BLaER1 treated with 17β-estradiol and CSF1 and Interleukin-3, amounts not matched to agents 10 nM and 100 nM (cell line): ENCODE measurements around the gene C3.
"Not testable (repeated sequence)": the region's sequence is repeated elsewhere in the genome, so short reads cannot be mapped to it uniquely, and the experiment has no call there.

Experiments
- H3K27ac ChIP-seq, 11 experiments: shearing (Covaris generic); formaldehyde crosslinking; 2 replicates each; pipeline ENCODE4 v1.8.1; 2022
- H3K27me3 ChIP-seq, 11 experiments: shearing (Covaris generic); formaldehyde crosslinking; 2 replicates each; pipeline ENCODE4 v1.8.1; 2022
- H3K36me3 ChIP-seq, 11 experiments: shearing (Covaris generic); formaldehyde crosslinking; 2 replicates each; pipeline ENCODE4 v1.8.1; 2022
- H3K4me1 ChIP-seq, 10 experiments: shearing (Covaris generic); formaldehyde crosslinking; 2 replicates each; pipeline ENCODE4 v1.8.1; 2022
- H3K4me2 ChIP-seq, 11 experiments: shearing (Covaris generic); formaldehyde crosslinking; 2 replicates each; pipeline ENCODE4 v1.8.1; 2022
- H3K4me3 ChIP-seq, 10 experiments: shearing (Covaris generic); formaldehyde crosslinking; 2 replicates each; pipeline ENCODE4 v1.8.1; 2022
- H3K9ac ChIP-seq, 11 experiments: shearing (Covaris generic); formaldehyde crosslinking; 2 replicates each; pipeline ENCODE4 v1.8.1; 2022
- H3K9me3 ChIP-seq, 11 experiments: shearing (Covaris generic); formaldehyde crosslinking; replicated peaks in 1 of 11; 2 replicates each; pipeline ENCODE4 v1.8.1; 2022
- H4K20me1 ChIP-seq, 11 experiments: shearing (Covaris generic); formaldehyde crosslinking; 2 replicates each; pipeline ENCODE4 v1.8.1; 2022
- Cebpa-rat ChIP-seq, 11 experiments: shearing (Covaris generic); IDR thresholded peaks; 2 replicates each; pipeline ENCODE4 v1.8.1; 2022

The C3 gene

DNA sequence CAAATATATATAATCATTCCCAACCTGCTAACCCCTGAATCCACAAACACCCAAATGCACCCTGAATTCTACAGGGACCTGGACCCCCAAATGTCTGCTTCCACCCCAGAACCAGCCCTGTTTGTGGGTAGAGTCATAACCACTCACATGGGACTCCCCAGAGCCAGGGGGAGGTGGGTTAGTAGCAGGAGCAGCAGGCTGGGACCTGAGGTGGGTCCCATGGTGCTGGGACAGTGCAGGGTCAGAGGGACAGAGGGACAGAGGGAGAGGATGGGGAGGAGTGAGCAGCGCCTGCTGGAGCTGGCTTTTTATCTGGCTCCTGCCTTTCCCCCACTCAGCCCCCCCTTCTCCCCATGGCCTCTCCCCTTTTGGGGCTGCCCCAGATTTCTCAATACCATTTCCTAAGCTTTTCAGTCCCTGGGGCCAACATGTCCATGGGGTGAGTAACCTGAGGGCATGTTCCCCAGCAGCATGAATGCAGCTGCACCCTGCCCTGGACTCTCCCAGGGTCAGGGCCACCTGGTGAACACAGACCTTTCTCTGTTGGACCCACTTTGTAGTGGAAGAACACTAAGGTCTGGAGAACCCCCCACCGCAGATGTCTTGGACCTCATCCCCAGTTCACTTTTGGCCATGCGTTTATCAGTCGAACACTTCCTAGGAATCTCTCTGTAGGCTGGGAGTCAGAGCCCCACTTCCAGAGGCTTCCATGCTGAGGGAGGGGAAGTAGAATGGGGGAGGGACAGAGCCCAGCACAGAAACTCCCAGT lies at the start of gene C3:
TSS of gene C3 (minus strand) at position 282 of the 769 bp plus-strand sequence. CDS start at position 221, 61 bp downstream.
- H3K27ac ChIP-seq: peak within 1 kb of the TSS in 10 of 11 experiments; percentile 53 to 77 (median 72); a peak in 21 of 22 replicates
- TF ChIP-seq Cebpa-rat (IDR thresholded peaks at IDR 0.05): peak in 4 of 11 experiments; percentile 27 to 63 (median 44); a peak in 6 of 22 replicates
- peaks cover 0 to 33% (median 5%) of the 10 kb centered on the region in 11 experiments; a peak in 11 of 22 replicates for H3K36me3 ChIP-seq
- H3K4me3 ChIP-seq: peak within 1 kb of the TSS in 8 of 10 experiments; percentile 28 to 70 (median 53); a peak in 16 of 20 replicates
- H3K4me1 ChIP-seq: peaks cover 56 to 70% (median 65%) of the 10 kb centered on the region in 10 experiments
- H3K4me2 ChIP-seq: peak within 1 kb of the TSS; percentile 75 to 95 (median 90)
- no peaks in the 10 kb centered on the region for H3K27me3 ChIP-seq
- peaks cover 0 to 19% (median 0%) of the 10 kb centered on the region in 11 experiments; a peak in 3 of 22 replicates for H4K20me1 ChIP-seq
- peak within 1 kb of the TSS in 10 of 11 experiments; percentile 22 to 72 (median 65); a peak in 15 of 22 replicates for H3K9ac ChIP-seq
- no peaks in the 10 kb centered on the region for H3K9me3 ChIP-seq

GRCh38 chr19:6769006-6769619 lies 48.7 kb upstream of the C3 start:
- Histone ChIP-seq H3K9ac (no peak overlapping the region), H3K4me3 (no peak overlapping the region), H3K9me3 (peaks cover 0 to 4% (median 0%) of the 10 kb centered on the region in 11 experiments; a peak in 1 of 22 replicates), H3K27ac (peak overlapping the region in 3 of 11 experiments; percentile 52 to 67 (median 67); a peak in 2 of 22 replicates), H3K4me1 (peaks cover 28 to 52% (median 40%) of the 10 kb centered on the region in 10 experiments), H3K27me3 (no peaks in the 10 kb centered on the region), H3K36me3 (no peaks in the 10 kb centered on the region), H4K20me1 (peaks cover 3 to 13% (median 6%) of the 10 kb centered on the region in 11 experiments; a peak in 14 of 22 replicates), H3K4me2 (peak overlapping the region in 2 of 11 experiments; percentile 90 to 100; a peak in 2 of 22 replicates)
- no peak for TF ChIP-seq Cebpa-rat (IDR thresholded peaks at IDR 0.05)

GRCh38 chr19:6768236-6768785 lies 47.9 kb upstream of the C3 start:
- peak overlapping the region; percentile 60 to 80 (median 68); a peak in 19 of 20 replicates for H3K4me3 ChIP-seq
- H3K27ac ChIP-seq: peak overlapping the region; percentile 39 to 74 (median 58); a peak in 19 of 22 replicates
- peak overlapping the region; percentile 90 to 100 (median 98) for H3K4me2 ChIP-seq
- no peak for TF ChIP-seq Cebpa-rat (IDR thresholded peaks at IDR 0.05)
- H3K9ac ChIP-seq: peak overlapping the region; percentile 40 to 78 (median 72); a peak in 20 of 22 replicates
- H3K4me1 ChIP-seq: peaks cover 28 to 52% (median 39%) of the 10 kb centered on the region in 10 experiments
- H3K36me3 ChIP-seq: no peaks in the 10 kb centered on the region
- no peaks in the 10 kb centered on the region for H3K27me3 ChIP-seq
- no peaks in the 10 kb centered on the region for H3K9me3 ChIP-seq
- peaks cover 0 to 7% (median 0%) of the 10 kb centered on the region in 11 experiments; a peak in 4 of 22 replicates for H4K20me1 ChIP-seq

- H3K4me3 ChIP-seq: peak within 1 kb of the TSS; percentile 60 to 80 (median 68)
- H3K27me3 ChIP-seq: no peaks in the 10 kb centered on the region
- H4K20me1 ChIP-seq: no peaks in the 10 kb centered on the region
- peak within 1 kb of the TSS; percentile 41 to 74 (median 60); a peak in 21 of 22 replicates for H3K27ac ChIP-seq
- H3K4me1 ChIP-seq: peaks cover 28 to 52% (median 39%) of the 10 kb centered on the region in 10 experiments
- H3K9me3 ChIP-seq: no peaks in the 10 kb centered on the region
- no peaks in the 10 kb centered on the region for H3K36me3 ChIP-seq
- peak within 1 kb of the TSS; percentile 90 to 100 (median 98) for H3K4me2 ChIP-seq
- TF ChIP-seq Cebpa-rat (IDR thresholded peaks at IDR 0.05): no peak
- peak within 1 kb of the TSS; percentile 58 to 79 (median 74) for H3K9ac ChIP-seq
These were observed 47.1 kb upstream of the C3 start, which contains the start of gene SH2D3A for GRCh38 chr19:6767357-6768235. Gene SH2D3A, minus strand, starts transcription at chr19:6767435. Its CDS starts 3,687 bp downstream, at chr19:6763748.

- H3K27me3 ChIP-seq: no peaks in the 10 kb centered on the region
- peaks cover 28 to 49% (median 37%) of the 10 kb centered on the region in 10 experiments for H3K4me1 ChIP-seq
- H3K4me3 ChIP-seq: peak overlapping the region; percentile 60 to 80 (median 68)
- no peaks in the 10 kb centered on the region for H3K9me3 ChIP-seq
- peak overlapping the region in 10 of 11 experiments; percentile 39 to 74 (median 62); a peak in 20 of 22 replicates for H3K27ac ChIP-seq
- H3K9ac ChIP-seq: peak overlapping the region; percentile 58 to 79 (median 74)
- peak overlapping the region; percentile 90 to 100 (median 98) for H3K4me2 ChIP-seq
- no peaks in the 10 kb centered on the region for H3K36me3 ChIP-seq
- TF ChIP-seq Cebpa-rat (IDR thresholded peaks at IDR 0.05): no peak
- H4K20me1 ChIP-seq: no peaks in the 10 kb centered on the region
These were observed 46.6 kb upstream of the C3 start for GRCh38 chr19:6767081-6767356.

DNA sequence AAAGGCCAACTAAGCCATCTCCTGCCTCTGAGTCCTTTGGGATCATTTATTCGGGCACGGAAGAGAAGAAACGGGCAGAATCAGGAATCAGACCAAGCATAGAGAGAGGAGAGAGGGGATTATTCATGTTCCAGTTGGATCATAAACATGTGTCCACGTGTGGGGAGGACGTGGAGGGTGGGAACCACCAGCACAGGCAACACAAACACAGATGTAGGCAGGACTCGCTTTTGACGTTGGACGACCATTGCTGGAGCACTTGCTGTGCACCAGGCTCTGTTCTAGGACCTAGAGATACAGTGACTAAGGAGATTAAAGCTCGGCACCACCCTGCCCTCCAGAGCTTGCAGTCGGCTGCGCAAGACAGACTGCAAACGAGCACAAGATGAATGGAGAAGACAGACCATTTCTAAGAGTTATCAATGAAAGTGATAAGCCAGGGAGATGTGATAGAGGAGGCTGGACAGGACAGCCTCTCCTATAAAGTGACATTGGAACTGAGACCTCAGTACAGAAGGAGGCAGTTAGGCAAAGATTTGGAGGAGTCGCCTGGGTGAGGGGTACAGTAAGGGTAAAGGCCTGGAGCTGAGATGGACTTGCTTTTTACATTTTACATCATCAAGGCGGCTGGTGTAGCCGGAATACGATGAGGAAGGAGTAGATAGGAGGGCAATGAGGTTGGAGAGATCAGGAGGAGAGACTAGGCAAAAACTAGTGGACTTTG lies 46.1 kb upstream of the C3 start:
- H3K36me3 ChIP-seq: no peaks in the 10 kb centered on the region
- H3K9ac ChIP-seq: peak overlapping the region; percentile 58 to 79 (median 74)
- no peaks in the 10 kb centered on the region for H3K9me3 ChIP-seq
- H3K4me3 ChIP-seq: peak overlapping the region; percentile 60 to 80 (median 68)
- H3K27me3 ChIP-seq: no peaks in the 10 kb centered on the region
- H3K4me2 ChIP-seq: peak overlapping the region; percentile 90 to 100 (median 98)
- H3K27ac ChIP-seq: peak overlapping the region in 7 of 11 experiments; percentile 57 to 74 (median 67); a peak in 12 of 22 replicates
- TF ChIP-seq Cebpa-rat (IDR thresholded peaks at IDR 0.05): no peak
- H3K4me1 ChIP-seq: peaks cover 24 to 44% (median 34%) of the 10 kb centered on the region in 10 experiments
- no peaks in the 10 kb centered on the region for H4K20me1 ChIP-seq

DNA sequence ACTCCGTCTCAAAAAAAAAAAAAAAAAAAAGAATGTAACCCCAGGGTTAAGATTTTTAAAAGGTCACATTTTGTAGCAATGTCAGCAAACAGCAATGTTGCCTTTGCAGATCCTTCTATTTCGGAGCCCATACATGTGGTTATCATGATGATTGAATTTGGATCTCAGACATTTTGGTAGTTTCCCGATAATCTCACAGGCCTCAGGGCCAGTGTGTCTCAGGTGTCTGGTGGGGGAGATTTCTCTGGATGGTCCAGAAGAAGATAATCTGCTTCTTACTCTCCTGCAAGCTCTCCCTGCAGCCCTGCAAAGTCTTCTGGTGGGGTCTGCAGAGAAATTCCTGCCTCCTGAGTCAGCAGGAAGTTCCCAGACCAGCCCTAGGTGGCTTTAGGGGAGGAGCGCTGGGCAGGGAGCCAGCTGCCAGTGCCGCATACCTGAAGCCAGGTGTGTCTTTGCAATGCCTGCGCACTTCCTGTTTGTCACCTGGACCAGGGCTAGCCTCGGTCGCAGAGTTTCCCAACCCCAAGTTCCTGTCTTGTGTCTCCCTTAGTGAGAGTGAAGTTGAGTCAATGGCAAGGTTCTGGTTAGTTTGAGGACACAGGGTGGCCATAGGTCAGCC lies 45.4 kb upstream of the C3 start:
- H3K4me2 ChIP-seq: peak overlapping the region; percentile 90 to 100 (median 98)
- peak overlapping the region in 1 of 11 experiments; percentile 74; a peak in 1 of 22 replicates for H3K9ac ChIP-seq
- H3K27me3 ChIP-seq: no peaks in the 10 kb centered on the region
- no peaks in the 10 kb centered on the region; a peak in 1 of 22 replicates for H3K36me3 ChIP-seq
- H4K20me1 ChIP-seq: no peaks in the 10 kb centered on the region
- H3K9me3 ChIP-seq: peaks cover 0 to 5% (median 0%) of the 10 kb centered on the region in 11 experiments; a peak in 8 of 22 replicates
- H3K4me3 ChIP-seq: no peak overlapping the region
- peaks cover 24 to 40% (median 29%) of the 10 kb centered on the region in 10 experiments for H3K4me1 ChIP-seq
- no peak overlapping the region for H3K27ac ChIP-seq
- TF ChIP-seq Cebpa-rat (IDR thresholded peaks at IDR 0.05): no peak

DNA sequence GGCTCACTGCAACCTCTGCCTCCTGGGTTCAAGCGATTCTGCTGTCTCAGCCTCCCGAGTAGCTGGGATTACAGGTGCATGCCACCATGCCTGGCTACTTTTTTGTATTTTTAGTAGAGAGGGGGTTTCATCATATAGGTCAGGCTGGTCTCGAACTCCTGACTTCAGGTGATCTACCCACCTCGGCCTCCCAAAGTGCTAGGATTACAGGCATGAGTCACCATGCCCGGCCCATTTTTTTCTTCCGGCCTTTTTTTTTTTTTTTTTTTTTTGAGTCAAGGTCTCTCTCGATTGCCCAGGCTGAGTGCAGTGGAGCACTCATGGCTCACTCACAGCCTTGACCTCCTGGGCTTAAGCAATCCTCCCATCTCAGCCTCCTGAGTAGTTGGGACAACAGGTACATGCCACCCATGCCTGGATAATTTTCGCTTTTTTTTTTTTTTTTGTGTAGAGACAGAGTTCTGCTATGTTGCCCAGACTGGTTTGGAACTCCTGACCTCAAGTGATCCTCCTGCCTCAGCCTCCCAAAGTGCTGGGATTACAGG lies 41.9 kb upstream of the C3 start:
- not testable (repeated sequence) for H3K27me3 ChIP-seq, H3K9me3 ChIP-seq, H3K4me3 ChIP-seq, H3K36me3 ChIP-seq, H3K4me2 ChIP-seq, H3K27ac ChIP-seq, H3K9ac ChIP-seq, H4K20me1 ChIP-seq
- peaks cover 16 to 22% (median 21%) of the 10 kb centered on the region in 10 experiments for H3K4me1 ChIP-seq
